ENCODE results near the gene SLC22A4.
A peak's percentile ranks its signal among the peaks of the same experiment; 100 is the strongest.

The SLC22A4 gene

GRCh38 chr5:132378580-132378979 is 84.4 kb downstream of the SLC22A4 start:
- no peak for DNase-seq

GRCh38 chr5:132380047-132380446 is 85.9 kb downstream of the SLC22A4 start:
- no peak for DNase-seq

DNA sequence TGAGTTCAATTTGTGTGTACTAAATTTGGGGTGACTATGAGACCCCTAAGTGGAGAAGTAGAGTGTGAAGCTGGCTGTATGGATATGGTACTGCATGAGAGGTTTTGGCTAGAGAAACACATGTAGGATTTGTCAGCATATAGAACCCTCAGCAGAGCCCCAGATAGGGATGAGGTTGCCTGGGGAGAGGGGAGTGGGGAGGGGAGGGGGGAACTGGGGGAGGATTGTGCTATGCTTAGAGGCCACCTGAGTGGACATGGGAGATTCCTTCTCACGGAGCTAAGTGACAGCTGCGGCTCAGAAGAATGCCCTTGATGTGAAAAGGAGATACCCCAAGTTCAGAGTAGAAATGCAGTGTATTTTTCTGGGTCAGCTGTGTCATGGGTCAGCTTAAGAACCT is 86.5 kb downstream of the SLC22A4 start:
- DNase-seq: no peak

GRCh38 chr5:132381614-132382013 is 87.4 kb downstream of the SLC22A4 start:
- DNase-seq: no peak

GRCh38 chr5:132383261-132383660 is 89.1 kb downstream of the SLC22A4 start:
- DNase-seq: no peak

DNA sequence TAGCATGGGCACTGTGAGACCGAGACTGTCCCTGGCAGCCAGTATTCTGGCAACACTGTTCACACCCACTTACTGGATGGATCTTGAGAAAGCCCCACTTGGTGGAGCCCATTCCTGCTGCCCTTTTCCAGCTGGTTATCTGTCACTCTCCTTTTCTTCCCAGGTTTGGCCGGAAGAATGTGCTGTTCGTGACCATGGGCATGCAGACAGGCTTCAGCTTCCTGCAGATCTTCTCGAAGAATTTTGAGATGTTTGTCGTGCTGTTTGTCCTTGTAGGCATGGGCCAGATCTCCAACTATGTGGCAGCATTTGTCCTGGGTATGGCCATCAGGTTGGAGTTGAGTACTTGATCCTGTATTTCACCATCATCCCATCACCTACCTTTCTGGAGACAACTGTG is 89.8 kb downstream of the SLC22A4 start:
- DNase-seq: no peak

DNA sequence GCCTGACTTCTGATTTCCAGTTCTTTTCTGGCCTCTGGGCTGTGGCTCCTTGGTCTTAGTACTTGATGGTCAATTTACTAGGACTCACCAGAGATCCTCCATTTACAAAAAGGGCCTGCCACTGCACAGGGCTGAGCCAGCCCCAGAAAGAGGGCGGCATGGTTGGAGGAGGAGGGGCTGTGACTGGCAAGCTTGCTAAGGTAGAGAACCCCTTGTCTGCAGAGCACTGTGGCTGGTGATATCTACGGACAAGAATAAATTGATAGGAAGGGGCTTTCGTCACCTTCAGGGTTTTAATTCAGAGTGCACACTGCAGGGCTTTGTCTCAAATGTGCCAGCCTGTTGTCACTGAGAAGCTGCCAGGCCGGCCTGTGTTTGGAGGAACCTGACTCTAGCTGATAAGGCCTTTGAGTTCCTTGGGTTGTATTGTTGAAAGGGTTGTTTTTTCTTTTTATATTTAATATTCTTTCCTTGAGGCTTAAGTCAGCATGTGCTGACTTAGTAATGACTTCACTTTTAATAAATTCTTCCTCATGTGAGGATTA is 90.4 kb downstream of the SLC22A4 start:
- DNase-seq: no peak

DNA sequence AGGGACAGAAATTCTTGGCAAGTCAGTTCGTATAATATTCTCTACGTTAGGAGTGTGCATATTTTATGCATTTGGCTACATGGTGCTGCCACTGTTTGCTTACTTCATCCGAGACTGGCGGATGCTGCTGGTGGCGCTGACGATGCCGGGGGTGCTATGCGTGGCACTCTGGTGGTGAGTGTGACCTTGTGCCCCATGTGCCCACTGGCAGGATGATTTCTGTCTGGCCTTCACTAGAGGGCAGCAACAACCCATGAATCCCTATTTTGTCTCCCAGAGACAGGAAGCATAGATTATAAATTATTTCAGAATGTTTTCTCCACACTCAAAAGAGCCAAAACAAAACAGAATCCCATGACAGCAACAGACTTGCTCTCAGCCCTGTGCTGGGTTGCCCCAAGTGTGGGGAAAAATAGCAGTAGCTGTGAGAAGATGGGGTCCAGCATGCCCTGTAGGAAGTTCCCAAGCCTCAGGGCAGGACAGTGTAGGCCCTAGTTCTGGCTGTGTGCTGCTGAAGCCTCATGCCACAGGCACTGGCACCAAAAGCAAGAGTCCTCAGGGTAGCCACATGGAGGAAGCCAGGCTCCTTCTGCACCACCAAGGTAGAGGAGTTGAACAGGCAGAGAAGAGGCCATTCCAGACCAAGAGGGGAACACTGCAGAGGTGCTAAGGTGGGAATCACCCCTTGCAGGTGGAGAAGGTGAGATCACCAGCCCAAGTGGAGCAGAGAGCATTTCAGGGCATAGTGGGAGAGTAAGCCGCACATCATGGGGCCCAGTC is 91.3 kb downstream of the SLC22A4 start:
- peak; percentile 4 for DNase-seq

- DNase-seq: peak; percentile 23
Observed at GRCh38 chr5:132386644-132387286, 92.6 kb downstream of the SLC22A4 start.

GRCh38 chr5:132387640-132388117 is 93.5 kb downstream of the SLC22A4 start:
- DNase-seq: no peak

- DNase-seq: no peak
Observed at GRCh38 chr5:132388244-132389050, 94.3 kb downstream of the SLC22A4 start.

- no peak for DNase-seq
Observed at GRCh38 chr5:132389051-132389331, 94.8 kb downstream of the SLC22A4 start.

DNA sequence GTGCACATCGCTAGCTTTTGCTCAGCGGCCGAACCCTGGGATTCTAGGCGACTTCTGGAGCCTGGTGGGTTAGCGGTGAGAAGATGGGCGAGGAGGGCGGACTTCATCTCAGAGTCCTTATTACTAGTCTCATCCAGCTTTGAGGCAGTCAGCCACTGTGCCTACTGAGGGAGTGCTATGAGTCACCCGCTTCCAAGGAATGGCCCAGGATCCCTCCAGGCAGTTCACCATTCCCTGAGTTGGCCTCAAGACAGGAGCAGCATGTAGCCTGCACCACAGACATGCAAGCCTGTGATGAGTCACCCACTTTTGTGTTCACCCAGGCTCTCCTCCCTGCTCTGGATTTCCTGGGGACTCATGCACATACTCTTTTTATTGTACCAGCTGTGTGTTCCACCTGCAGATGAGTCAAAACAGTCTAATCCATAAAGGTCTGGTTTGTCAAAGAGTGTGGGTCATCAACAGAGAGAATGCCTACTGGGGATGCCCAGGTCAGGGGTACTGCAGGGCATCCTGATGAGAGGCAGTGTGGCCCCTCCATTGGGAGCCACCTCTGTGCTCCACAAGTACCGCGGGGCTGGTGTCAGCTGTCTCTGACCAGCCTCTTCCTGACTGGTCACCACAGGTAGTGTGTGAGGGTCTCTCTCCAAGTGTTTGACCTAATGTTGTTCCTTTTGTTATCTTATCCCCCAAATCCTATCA is 95.5 kb downstream of the SLC22A4 start:
- no peak for DNase-seq

- no peak for DNase-seq
Observed at GRCh38 chr5:132391247-132391646, 97.1 kb downstream of the SLC22A4 start.

GRCh38 chr5:132391870-132392269 is 97.7 kb downstream of the SLC22A4 start:
- DNase-seq: no peak

GRCh38 chr5:132392411-132392810 is 98.2 kb downstream of the SLC22A4 start:
- no peak for DNase-seq

DNA sequence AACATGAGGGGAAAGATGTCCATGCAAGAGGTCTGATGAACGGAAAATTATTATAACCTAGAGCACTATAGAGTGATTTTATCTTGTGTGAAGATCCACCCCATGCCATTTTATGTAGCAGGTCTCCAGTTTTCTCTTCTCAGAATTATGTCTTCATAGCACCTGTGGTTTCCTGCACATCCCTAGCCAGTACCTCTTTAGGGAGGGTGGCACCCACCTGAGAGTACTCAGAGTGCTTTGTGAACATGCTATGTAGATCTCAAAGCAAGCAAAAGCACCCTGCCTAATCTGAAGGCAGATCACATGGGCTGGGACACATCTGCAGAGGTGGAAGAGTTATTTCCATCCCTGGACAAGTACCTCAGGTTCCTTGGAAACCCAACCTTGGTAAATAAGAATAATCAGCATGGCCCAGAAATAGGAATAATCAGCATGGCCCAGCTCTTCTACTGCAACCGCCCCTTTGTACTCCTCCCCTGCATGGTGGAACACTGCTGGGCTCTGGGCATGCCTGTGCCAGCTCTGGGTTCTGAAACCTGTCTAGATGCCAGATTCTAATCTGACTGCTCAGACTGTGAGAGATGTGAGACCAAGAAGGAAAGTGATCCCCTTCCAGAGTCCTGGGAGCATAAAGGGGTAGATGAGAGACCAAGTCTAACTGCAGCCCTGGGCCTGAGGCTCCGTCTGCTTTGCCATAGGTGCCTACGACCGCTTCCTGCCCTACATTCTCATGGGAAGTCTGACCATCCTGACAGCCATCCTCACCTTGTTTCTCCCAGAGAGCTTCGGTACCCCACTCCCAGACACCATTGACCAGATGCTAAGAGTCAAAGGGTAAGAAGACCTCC is 99.0 kb downstream of the SLC22A4 start:
- DNase-seq: no peak

All from NCI-H1092 treated with DMSO at 0.1 percent for 48 hours (cell line).